Renal cortical epithelial cell (primary cell): Measurements from ENCODE around the gene HSD17B12. TPM values are rescaled to one million over a fixed set of nuclear protein-coding genes. Genes with fewer than 3 reads are reported as not detected.
A peak's percentile ranks its signal among the peaks of the same experiment; 100 is the strongest.
"Not testable (repeated sequence)": the region's sequence is repeated elsewhere in the genome, so short reads cannot be mapped to it uniquely, and the experiment has no call there.

Experiments
- DNase-seq: peaks from one replicate; pipeline ENCODE4 v3.0.0-alpha.2; 2011; ENCODE audit warnings: low read depth
- total RNA-seq: library from RNA; depleted of rRNA; stranded (reverse); fragments of >200 nt; gene quantifications from 2 replicates; pipeline ENCODE4 v1.2.3, GENCODE V29; 2014

The HSD17B12 gene
- 79.9 and 94.3 TPM in 2 replicates for total RNA-seq

DNA sequence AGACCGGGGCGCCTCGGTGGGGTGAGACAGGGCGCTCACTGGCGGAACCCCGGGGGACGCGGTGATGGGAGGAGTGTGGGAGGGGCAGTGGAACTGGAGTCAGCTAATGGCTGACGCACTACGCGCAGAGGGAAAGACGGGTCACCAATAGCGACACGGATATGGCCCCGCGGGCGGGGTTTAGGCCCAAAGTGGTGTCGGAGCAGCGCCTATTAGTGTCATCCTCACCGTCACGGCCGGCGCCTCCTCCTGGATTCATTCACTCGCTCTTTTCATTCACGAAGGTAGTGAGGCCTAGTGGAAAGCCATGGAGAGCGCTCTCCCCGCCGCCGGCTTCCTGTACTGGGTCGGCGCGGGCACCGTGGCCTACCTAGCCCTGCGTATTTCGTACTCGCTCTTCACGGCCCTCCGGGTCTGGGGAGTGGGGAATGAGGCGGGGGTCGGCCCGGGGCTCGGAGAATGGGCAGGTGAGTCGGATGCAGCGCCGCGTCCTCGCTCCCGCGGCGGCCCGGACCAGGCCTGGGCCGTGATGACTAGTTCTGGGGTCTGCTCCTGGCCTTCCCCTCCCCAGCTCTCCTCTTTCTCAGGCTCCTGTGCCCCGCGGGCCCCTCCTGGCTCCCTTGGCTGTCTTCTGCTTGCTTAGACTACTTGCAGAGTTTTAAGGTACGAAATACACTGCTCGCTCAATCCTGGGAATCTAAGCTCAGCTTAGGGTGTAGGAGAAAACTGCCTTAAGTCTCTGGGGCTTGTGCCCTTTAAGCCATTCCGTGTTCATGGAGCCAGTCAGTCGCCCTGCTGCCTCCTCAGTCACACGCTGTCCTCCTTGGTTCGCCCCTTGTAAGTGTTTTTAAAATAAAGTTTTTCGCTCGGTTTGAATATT, at the start of gene HSD17B12:
HSD17B12 (plus strand) TSS at position 218 of the 880 bp plus-strand sequence; CDS start at position 308, 90 bp downstream.
- DNase-seq: peak; percentile 96

DNA sequence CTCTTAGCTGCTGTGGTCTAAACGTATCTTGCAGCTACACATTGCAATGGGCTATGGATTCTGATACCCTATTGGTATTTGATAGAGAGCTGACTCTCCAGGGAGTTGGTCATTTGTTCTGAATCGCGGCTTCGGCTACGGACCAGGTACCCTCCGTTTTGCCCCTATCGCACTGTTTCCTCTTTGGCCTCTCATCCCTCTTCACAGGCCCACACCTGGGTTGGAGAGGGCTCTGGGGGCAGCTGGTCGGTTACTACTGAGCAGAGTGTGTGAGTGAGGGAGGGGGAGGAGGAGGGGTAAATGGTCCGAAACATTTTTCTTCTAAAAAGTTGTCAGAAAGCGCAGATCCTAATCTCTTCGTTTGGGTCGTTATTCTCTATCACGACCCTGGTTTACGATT, 48.8 kb upstream of the HSD17B12 start:
- no peak for DNase-seq

DNA sequence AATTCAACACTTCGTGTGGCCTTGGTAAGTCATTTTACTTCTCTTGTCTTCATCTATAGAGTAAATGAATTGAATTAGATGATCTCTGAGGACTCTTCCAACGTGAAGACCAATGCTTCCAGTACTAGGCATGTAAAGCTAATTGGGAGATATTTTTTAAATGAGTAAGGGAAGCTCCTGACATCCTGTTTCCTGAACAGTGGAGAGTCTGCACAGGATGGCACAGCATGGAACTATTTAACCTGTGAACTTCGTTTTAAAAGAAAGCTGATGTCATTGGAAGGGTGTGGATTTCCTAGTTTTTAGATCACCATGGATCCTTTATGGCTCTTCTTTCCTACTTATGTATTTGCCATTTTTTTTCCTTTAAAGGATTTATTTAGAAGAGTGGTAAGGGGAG, 48.4 kb upstream of the HSD17B12 start:
- DNase-seq: no peak

DNA sequence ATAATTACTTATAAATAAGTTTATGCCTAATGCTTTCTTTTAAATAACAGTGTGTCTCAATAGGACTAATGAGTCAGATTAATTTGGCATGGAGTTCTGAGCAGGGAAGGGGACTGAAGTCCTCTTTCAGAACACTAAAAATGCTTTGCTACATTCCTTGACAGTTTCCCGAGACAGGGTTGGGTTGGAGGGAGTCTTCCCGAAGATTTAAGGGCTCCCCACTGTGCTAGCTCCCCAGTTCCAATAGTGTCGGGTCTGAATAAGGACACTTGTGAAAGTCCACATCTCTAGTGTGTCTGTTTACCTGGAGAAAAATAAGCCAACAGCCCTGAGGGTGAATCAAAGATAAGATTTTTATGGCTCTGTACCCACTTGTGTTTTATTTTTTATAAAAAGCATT, 41.8 kb upstream of the HSD17B12 start:
- DNase-seq: no peak

DNA sequence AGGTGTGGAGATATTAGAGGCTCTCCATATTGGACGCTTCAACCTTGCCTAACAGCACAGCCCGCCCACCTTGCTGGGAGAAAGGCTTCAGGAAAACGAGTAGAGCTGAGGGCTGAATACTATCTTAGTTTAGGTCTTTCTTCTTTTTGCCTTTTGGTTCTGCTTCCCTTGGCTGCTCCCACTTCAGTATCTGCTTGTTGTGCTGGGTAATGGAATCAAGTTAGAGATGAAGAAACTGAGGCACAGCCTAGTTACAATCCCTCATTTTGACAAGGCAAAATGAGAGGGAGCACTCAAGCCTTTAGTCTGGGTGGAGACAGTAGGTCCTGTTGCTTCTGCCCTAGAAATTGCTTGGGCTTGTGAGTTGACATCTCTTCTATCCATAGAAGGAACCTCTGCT, 41.3 kb upstream of the HSD17B12 start:
- no peak for DNase-seq

- DNase-seq: no peak
Measured at GRCh38 chr11:43639920-43640319, 40.6 kb upstream of the HSD17B12 start.

DNA sequence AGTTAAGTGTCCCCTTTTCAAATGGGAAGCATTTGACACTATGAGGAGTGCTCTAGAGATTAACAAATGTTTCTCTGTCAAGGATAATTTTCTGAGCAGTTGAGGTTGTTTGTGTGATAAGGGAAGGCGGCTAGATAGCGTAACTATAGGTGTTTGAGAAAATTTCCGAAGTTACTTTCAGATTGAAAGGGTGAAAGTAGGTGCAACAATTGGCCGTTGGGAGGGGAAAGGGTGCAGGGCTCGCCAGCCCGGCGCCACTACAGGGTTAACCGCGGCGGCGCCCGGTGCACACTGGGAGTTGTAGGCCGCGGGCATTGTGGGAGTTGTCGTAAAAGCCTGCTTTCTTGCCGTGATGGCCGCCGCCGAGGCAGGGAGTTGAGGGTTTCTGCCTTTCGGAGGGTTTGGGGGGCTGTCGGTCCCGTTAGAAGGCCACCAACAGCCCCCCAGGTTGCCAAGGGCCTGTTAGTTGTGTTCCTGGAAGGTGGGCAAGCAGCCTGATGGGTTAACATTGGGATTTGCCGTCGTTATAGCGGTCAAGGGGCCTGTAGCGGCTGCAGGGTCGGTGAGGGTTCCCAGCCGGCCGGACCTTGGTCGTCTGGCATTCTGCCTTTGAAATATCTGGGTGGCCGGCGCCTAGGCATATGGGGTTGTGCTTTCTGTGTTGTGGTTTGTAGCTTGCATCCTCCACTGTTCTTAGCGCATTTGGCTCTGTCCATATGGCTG, 36.5 kb upstream of the HSD17B12 start:
- peak; percentile 65 for DNase-seq

GRCh38 chr11:43644621-43645299, 35.8 kb upstream of the HSD17B12 start:
- DNase-seq: peak; percentile 18

DNA sequence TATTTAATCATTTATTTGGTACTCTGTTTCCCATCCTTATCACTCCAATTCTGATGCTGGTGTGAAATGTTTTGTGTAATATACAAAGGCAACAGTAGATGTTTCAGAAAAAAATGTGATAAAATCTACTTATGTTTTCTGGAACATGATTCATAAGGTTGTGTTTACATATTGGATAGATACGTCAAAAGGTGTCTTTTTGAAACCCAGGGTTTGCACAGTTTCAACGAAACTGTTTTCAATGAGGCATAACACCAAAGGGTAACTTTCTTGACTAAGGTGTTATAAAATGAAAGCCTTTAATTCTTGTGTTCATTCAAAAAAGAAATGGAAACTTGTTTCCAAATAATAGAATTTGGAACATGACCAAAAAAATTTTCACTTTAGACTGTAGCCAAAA, 33.8 kb upstream of the HSD17B12 start:
- no peak for DNase-seq

DNA sequence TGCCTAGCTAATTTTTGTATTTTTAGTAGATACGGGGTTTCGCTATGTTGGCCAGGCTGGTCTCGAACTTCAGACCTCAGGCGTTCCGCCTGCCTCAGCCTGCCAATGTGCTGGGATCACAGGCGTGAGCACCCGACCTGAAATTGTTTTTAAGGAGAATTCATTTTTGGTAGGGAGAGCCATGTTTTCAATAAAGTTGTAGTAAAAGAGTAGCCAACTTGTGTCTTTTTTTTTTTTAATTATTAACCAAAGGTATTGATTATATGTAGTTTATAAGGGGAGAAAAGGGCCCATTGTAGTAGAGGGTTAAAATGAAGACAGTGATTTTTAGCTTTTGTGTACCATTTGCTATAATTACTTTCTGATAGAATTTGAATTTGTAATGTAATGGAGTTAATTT, 31.6 kb upstream of the HSD17B12 start:
- no peak for DNase-seq

GRCh38 chr11:43649501-43649900, 31.0 kb upstream of the HSD17B12 start:
- DNase-seq: no peak

DNA sequence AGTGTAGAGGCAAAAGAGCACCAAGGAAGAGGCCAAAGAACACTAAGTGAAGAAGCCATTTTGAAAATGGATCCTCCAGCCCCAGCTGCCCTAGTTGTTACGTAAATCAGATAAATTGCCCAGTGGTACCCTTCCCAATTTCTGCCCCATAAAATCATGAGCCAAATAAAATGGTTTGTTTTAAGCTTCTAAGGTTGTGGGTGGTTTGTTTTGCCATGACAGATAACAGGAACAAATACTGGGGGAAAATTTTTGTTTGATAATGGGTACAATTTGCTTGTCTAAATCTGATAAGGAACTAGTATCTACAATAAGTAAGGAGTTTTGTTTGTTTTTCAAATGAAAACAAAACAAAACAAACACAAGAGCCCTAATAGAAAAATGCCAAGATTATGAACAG, 30.6 kb upstream of the HSD17B12 start:
- no peak for DNase-seq

DNA sequence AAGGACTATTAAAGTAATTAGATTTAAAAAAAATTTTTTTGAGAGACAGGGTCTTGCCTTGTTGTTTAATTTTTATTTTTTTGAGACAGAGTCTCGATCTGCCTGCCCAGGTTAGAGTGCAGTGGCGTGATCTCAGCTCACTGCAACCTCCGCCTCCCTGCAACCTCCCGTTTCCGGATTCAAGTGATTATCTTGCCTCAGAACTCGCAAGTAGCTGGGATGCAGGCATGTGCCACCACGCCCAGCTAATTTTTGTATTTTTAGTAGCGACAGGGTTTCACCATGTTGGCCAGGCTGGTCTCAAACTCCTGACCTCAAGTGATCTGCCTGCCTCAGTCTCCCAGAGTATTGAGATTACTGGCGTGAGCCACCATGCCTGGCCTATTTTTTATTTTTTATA, 17.5 kb upstream of the HSD17B12 start:
- DNase-seq: not testable (repeated sequence)

- DNase-seq: no peak
Measured at GRCh38 chr11:43664295-43664694, 16.2 kb upstream of the HSD17B12 start.

DNA sequence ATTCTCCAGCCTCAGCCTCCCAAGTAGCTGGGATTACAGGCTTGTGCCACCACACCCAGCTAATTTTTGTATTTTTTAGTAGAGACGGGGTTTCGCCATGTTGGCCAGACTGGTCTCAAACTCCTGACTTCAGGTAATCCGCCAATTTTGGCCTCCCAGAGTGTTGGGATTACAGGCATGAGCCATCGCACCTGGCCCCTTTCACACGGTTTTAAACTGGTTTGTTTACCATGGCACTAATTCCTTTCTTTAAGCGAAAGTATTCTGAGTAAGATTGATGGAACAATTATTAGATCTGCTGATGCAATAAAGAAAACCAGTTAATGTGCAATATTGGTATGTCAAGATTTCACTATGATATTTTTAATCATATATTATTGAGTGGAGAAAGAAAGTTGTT, 9.3 kb upstream of the HSD17B12 start:
- not testable (repeated sequence) for DNase-seq

- no peak for DNase-seq
Measured at GRCh38 chr11:43674560-43674959, 6.0 kb upstream of the HSD17B12 start.

DNA sequence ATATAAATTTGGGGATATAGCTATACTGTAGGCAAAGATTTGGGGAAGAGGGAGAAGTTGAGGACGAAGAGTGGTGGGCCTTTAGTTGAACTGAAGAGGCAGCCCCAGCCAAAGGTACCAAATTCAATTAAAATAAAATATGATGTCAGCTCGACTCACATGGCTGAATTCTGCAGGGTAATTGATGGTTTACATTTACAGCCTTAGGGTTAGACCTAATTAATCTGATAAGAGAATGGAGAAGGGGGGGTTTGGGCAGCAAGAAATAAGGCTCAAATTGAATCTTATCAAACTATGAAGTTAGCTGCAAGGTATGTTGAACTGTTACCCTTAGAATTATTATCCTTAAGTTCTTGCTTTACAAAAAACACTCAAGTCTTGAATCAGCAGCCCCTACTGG, 3.6 kb upstream of the HSD17B12 start:
- no peak for DNase-seq

DNA sequence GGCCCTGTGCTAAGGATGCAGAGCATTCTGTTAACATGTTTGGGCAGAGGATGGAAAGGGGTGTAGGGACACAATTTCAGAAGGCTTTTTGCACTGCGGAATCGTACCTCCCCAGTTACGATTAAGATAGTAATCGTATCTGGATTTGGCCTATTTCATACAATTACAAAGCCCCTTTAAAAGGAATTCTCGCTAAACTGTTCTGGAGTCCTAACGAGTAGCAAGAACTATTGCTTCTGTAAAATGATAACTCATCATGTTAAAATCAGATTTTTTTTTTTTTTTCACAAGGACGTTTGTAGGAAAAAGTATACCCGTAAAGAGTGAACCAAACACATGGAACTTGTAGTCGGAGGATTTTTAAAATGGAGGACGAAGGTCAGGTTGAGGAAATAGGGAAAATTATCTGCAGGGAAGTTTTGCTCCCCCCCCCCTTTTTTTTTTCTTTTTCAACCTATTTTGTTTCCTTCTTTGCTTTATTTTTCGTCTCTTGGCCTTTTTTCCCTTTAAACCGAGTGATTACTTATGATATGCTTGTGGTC, 934 bp downstream of the HSD17B12 start:
- DNase-seq: peak; percentile 22

GRCh38 chr11:43682081-43682480, 1.5 kb downstream of the HSD17B12 start:
- DNase-seq: not testable (repeated sequence)

- DNase-seq: no peak
Measured at GRCh38 chr11:43685440-43685839, 4.9 kb downstream of the HSD17B12 start.

DNA sequence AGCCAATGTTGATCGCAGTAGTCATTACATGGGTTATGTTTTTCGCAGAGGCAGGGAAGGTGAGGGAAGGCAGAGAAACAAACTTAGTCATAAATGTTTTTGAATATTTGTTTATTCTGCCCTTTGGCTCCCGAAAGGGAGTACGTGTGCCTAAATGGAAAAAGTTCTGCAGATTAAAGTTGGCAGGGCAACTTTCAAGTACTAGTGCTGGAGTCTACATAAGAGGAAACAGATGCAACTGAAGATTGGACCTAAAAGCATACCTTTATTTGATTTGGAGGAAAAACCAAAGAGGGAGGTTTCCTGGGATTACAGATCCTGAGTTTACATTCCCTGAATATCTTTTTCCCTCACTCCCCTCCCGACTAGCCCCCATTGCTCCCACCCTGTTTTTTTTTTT, 5.7 kb downstream of the HSD17B12 start:
- no peak for DNase-seq

DNA sequence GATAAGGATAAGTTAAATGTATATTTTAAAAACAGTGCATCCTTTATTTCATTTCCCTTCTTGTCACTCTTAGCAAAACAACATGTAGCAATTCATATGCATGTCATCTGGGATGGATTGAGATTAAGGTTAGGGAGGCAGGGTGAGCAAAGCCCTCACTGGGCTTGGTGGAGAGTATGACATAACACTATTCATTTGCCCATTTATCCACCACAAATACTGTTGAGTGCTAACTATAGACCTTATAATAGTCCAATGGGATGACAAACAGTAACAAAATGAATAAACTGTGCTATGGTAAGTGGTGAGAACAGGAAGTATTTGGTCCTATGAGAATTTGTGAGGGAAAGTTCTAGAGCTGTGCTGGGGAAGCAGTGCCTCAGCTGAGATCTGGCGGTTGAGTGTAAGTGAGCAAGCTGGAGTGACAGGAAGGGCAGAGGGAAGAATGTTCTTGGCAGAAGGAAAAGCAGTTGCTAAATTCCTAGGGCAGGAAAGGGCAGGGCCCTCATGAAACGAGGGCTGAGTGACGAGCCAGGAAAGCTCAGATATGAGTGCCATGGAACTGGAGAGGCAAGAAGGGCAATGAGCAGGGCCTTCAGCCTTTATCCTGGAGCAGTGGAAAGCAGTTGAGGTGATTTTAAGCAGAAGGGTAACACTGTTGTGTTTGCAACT, 6.7 kb downstream of the HSD17B12 start:
- DNase-seq: peak; percentile 9
